Neural cell (in vitro differentiated cells): Measurements from ENCODE around the gene CETP.

ENCODE experiments used
- CTCF ChIP-seq: fragments of 450-650 bp; IDR thresholded peaks from 2 replicates; pipeline ENCODE4 v1.5.1; 2014; ENCODE audit warnings: antibody characterized with exemption, mild to moderate bottlenecking, moderate library complexity; ENCODE audit not compliant: poor library complexity, severe bottlenecking
- EZH2 ChIP-seq: fragments of 200-600, 300-800 bp; shearing (Covaris generic), sonication (generic); IDR thresholded peaks from 2 replicates; pipeline ENCODE4 v1.6.1; 2014; ENCODE audit warnings: antibody characterized with exemption, low read length, borderline replicate concordance, mild to moderate bottlenecking; ENCODE audit not compliant: insufficient read depth, poor library complexity, severe bottlenecking

GRCh38 chr16:56995136-56995805 is 33.5 kb downstream of the CETP start:
- TF ChIP-seq CTCF, result no peak
- TF ChIP-seq EZH2, result no peak
